SH-SY5Y (cell line): ENCODE data around the gene LIN52.

Experiments
- GATA2 ChIP-seq: IDR thresholded peaks from 2 replicates; pipeline ENCODE4 v1.6.1; 2011; ENCODE audit warnings: mild to moderate bottlenecking, low read depth, low read length
- GATA3 ChIP-seq: IDR thresholded peaks from 2 replicates; pipeline ENCODE4 v1.6.1; 2011; ENCODE audit warnings: low read depth, mild to moderate bottlenecking, low read length, moderate library complexity

GRCh38 chr14:74155749-74156148 lies 71.0 kb downstream of the LIN52 start:
- TF ChIP-seq GATA3 (no peak), GATA2 (no peak)
